Endothelial cell of umbilical vein (primary cell): ENCODE measurements around the gene EIF2AK2. TPM values are rescaled to one million over a fixed set of nuclear protein-coding genes. Genes with fewer than 3 reads are reported as not detected.

Source experiments
- BruUV-seq: library from RNA; stranded (reverse); fragments of 400-500 nt; replicated peaks from 2 replicates; lab custom pipeline; 2021; lab: Mats Ljungman, UMichigan
- CTCF ChIA-PET: fragments of 300-600, 350-600 bp; sonication (Branson Sonifier 250); formaldehyde crosslinking; loops from one replicate; lab custom pipeline; 2021; ENCODE audit warnings: antibody characterized with exemption, inconsistent platforms; lab: Charles Lee
- POLR2A ChIA-PET: fragments of 300-600, 350-600 bp; sonication (Branson Sonifier 250); formaldehyde crosslinking; loops from one replicate; lab custom pipeline; 2021; ENCODE audit warnings: antibody characterized with exemption, inconsistent platforms; lab: Charles Lee
- DNase-seq: peaks from one replicate; pipeline ENCODE4 v3.0.0-alpha.2; 2011; ENCODE audit warnings: low read depth, low spot score
- FAIRE-seq: peaks from 2 replicates; lab custom pipeline; 2011; peaks lifted over from hg19 to GRCh38; lab: Jason Lieb, UNC
- H2AFZ ChIP-seq: 2 replicates; pipeline ENCODE4 v1.6.0; 2012; ENCODE audit warnings: low read depth, low read length, control low read depth, inconsistent platforms
- H3K27ac ChIP-seq: 2 replicates; pipeline ENCODE4 v1.5.1; 2011; ENCODE audit warnings: low read depth, mild to moderate bottlenecking, control low read depth, low read length, moderate library complexity; ENCODE audit not compliant: insufficient read depth
- H3K27me3 ChIP-seq, 2 experiments: 2 replicates each; pipeline versions ENCODE4 v1.6.0 to v1.6.1; 2011; ENCODE audit warnings: low read length in 2 of 2, mixed read lengths in 1 of 2; ENCODE audit not compliant: control insufficient read depth in 2 of 2, insufficient read depth in 2 of 2
- H3K36me3 ChIP-seq, 2 experiments: 2 replicates in 1 of 2; 3 replicates in 1 of 2; pipeline ENCODE4 v1.5.1; 2011; ENCODE audit warnings: low read length in 2 of 2, mild to moderate bottlenecking in 1 of 2, moderate library complexity in 1 of 2; ENCODE audit not compliant: control insufficient read depth in 2 of 2, insufficient read depth in 2 of 2; ENCODE audit errors: extremely low read depth in 1 of 2
- H3K4me1 ChIP-seq: 3 replicates; pipeline ENCODE4 v1.5.1; 2011; ENCODE audit warnings: mild to moderate bottlenecking, low read length; ENCODE audit not compliant: control insufficient read depth, insufficient read depth; ENCODE audit errors: extremely low read depth
- H3K4me2 ChIP-seq: 2 replicates; pipeline ENCODE4 v1.6.1; 2011; ENCODE audit warnings: low read length, control low read depth, mixed read lengths; ENCODE audit not compliant: insufficient read depth
- H3K4me3 ChIP-seq, 3 experiments: fragments of 200-600 bp in 1 of 3; sonication (generic), shearing (Covaris generic) in 1 of 3; replicated peaks in 1 of 3; 2 replicates each; pipeline ENCODE4 v1.5.1; 2011 to 2016; ENCODE audit warnings: control low read depth in 3 of 3, low read length in 3 of 3, mild to moderate bottlenecking in 2 of 3, inconsistent platforms in 1 of 3, low read depth in 1 of 3, moderate library complexity in 1 of 3; ENCODE audit not compliant: insufficient read depth in 1 of 3
- H3K79me2 ChIP-seq: 2 replicates; pipeline ENCODE4 v1.6.0; 2012; ENCODE audit warnings: low read length, inconsistent platforms; ENCODE audit not compliant: control insufficient read depth, insufficient read depth
- H3K9ac ChIP-seq: replicated peaks from 2 replicates; pipeline ENCODE3; 2011; ENCODE audit warnings: low read length, control low read depth; ENCODE audit not compliant: insufficient read depth; ENCODE audit errors: extremely low read depth
- H3K9me1 ChIP-seq: replicated peaks from 3 replicates; pipeline ENCODE4 v1.6.0; 2011; ENCODE audit warnings: mild to moderate bottlenecking, low read length; ENCODE audit not compliant: control insufficient read depth, insufficient read depth; ENCODE audit errors: extremely low read depth
- H3K9me3 ChIP-seq: replicated peaks from 2 replicates; pipeline ENCODE4 v1.5.1; 2012; ENCODE audit warnings: low read length, inconsistent platforms; ENCODE audit not compliant: control insufficient read depth, insufficient read depth
- H4K20me1 ChIP-seq: replicated peaks from 2 replicates; pipeline ENCODE3; 2011; ENCODE audit warnings: mild to moderate bottlenecking, low read length; ENCODE audit not compliant: control insufficient read depth, insufficient read depth; ENCODE audit errors: extremely low read depth
- CTCF ChIP-seq, 2 donors: IDR thresholded peaks; 1 replicate in 1 of 2; 2 replicates in 1 of 2; pipeline ENCODE4 v1.5.1; 2011; ENCODE audit warnings: low read length in 2 of 2, mild to moderate bottlenecking in 2 of 2, moderate library complexity in 2 of 2, control low read depth in 1 of 2, inconsistent platforms in 1 of 2, low read depth in 1 of 2; ENCODE audit not compliant: insufficient read depth in 1 of 2; ENCODE audit errors: extremely low read depth in 1 of 2
- EZH2 ChIP-seq: IDR thresholded peaks from 2 replicates; pipeline ENCODE4 v1.6.1; 2012; ENCODE audit warnings: borderline replicate concordance, low read depth, mild to moderate bottlenecking, moderate library complexity, low read length, inconsistent platforms; ENCODE audit not compliant: severe bottlenecking
- FOS ChIP-seq: IDR thresholded peaks from 2 replicates; pipeline ENCODE4 v1.6.1; 2011; ENCODE audit warnings: mild to moderate bottlenecking, low read length, moderate library complexity, borderline replicate concordance; ENCODE audit not compliant: insufficient read depth
- GATA2 ChIP-seq: IDR thresholded peaks from 2 replicates; pipeline ENCODE4 v1.7.0; 2011; ENCODE audit warnings: low read depth, mild to moderate bottlenecking, moderate library complexity, mixed read lengths, low read length; ENCODE audit not compliant: insufficient read length, insufficient read depth
- JUN ChIP-seq: IDR thresholded peaks from 2 replicates; pipeline ENCODE4 v1.6.1; 2011; ENCODE audit warnings: borderline replicate concordance, low read depth; ENCODE audit not compliant: insufficient read length, insufficient read depth
- MYC ChIP-seq: IDR thresholded peaks from one replicate; pipeline ENCODE4 v1.6.1; 2011; ENCODE audit warnings: mild to moderate bottlenecking, low read depth, low read length
- POLR2A ChIP-seq: IDR thresholded peaks from 2 replicates; pipeline ENCODE4 v1.6.1; 2012; ENCODE audit warnings: low read depth, mild to moderate bottlenecking, control low read depth, low read length
- POLR2AphosphoS5 ChIP-seq: IDR thresholded peaks from 2 replicates; pipeline ENCODE4 v1.6.1; 2012; ENCODE audit warnings: low read depth, mild to moderate bottlenecking, control low read depth, low read length, moderate library complexity; ENCODE audit not compliant: insufficient read depth
- dilution Hi-C: fragments of 300-500 bp; cut with MboI; formaldehyde crosslinking; loops from one replicate; pipeline ENCODE4 v1.15.0; 2019; ENCODE audit warnings: low sequenced_read_pairs; ENCODE audit not compliant: extremely low pct_ligation_motif_present
- intact Hi-C: fragments of 100-400 bp; cut with micrococcal nuclease; formaldehyde crosslinking; loops from one replicate; pipeline ENCODE4 v1.10.0; 2022
- polyA plus RNA-seq, 4 experiments: library from polyadenylated mRNA; depleted of rRNA in 3 of 4; stranded (reverse) in 3 of 4; unstranded in 1 of 4; fragments of >200 nt; gene quantifications; 2 replicates each; pipeline versions ENCODE4 v1.2.1 to v1.2.3, GENCODE V29; 2011 to 2012; ENCODE audit warnings: missing spikeins in 1 of 4
- total RNA-seq: library from RNA; stranded (reverse); gene quantifications from 2 replicates; pipeline ENCODE4 v1.2.3, GENCODE V29; 2021
- TF ChIP-seq, protein P1 (sequence below): IDR thresholded peaks from 2 replicates; pipeline ENCODE4 v1.6.1; 2011; ENCODE audit not compliant: insufficient read depth, insufficient read length

Gene EIF2AK2
- total and polyA plus RNA-seq, 2 donors (not counting 3 experiments of a cell fraction or from before 2014, with no cell fraction given) = 8.0 to 41.1 TPM

DNA sequence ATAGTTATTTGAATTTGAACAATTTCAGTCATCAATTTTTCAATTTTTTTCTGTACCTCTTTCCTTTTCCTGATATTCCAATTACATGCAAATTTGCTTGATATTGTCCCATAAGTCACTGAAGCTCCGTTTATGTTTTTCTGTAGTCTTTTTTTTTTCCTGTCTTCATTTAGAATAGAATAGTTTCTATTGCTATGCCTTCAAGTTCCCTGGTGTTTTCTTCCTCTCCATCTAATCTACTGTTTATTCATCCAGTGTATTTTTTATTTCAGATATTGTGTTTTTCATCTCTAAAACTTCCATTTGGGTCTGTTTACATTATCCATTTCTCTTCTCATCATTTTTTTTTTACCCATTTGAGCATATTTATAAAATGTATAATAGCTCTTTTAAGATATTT lies 8.0 kb upstream of the EIF2AK2 start:
- no peaks in the 10 kb centered on the region for H3K9me3 ChIP-seq
- intact Hi-C loops (no loop called here), dilution Hi-C loops (no loop called here)
- H3K36me3 ChIP-seq = no peaks in the 10 kb centered on the region
- no peak overlapping the region for H3K4me2 ChIP-seq
- H3K4me3 ChIP-seq = no peak overlapping the region
- H3K4me1 ChIP-seq = no peaks in the 10 kb centered on the region
- H4K20me1 ChIP-seq = no peaks in the 10 kb centered on the region
- no peak for TF ChIP-seq CTCF (IDR thresholded peaks at IDR 0.05; ENCODE audit: extremely low read depth in 1 of 2, insufficient read depth in 1 of 2, low read depth in 1 of 2, low read length in 2 of 2)
- TF ChIP-seq POLR2AphosphoS5 = no peak
- no peak for TF ChIP-seq POLR2A
- no peak for TF ChIP-seq GATA2
- no peak for TF ChIP-seq EZH2
- TF ChIP-seq FOS = no peak
- no peak for TF ChIP-seq JUN
- TF ChIP-seq, protein P1, sequence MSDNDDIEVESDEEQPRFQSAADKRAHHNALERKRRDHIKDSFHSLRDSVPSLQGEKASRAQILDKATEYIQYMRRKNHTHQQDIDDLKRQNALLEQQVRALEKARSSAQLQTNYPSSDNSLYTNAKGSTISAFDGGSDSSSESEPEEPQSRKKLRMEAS = no peak
- no peak for TF ChIP-seq MYC
- FAIRE-seq (no peak), DNase-seq (no peak)
- POLR2A ChIA-PET = no interaction called here
- no TSS peak for BruUV-seq
- H3K9ac ChIP-seq = no peak overlapping the region
- no peaks in the 10 kb centered on the region for H3K79me2 ChIP-seq
- no peak overlapping the region for H2AFZ ChIP-seq
- CTCF ChIA-PET = interaction anchor here (1.1 kb wide), 1 partner anchor 667 kb away, joined by 3 read pairs; no protein-coding TSS in a partner anchor
- no peak overlapping the region for H3K27ac ChIP-seq
- H3K27me3 ChIP-seq = no peaks in the 10 kb centered on the region
- H3K9me1 ChIP-seq = no peaks in the 10 kb centered on the region
